Ascending aorta (tissue), 2 donors: ENCODE measurements around the gene CNTNAP5. TPM values are rescaled to one million over a fixed set of nuclear protein-coding genes. Genes with fewer than 3 reads are reported as not detected.

ENCODE experiments used
- DNase-seq, 2 donors: peaks; one replicate each; pipeline ENCODE4 v3.0.0-alpha.2; 2019; ENCODE audit warnings: low spot score in 2 of 2
- H3K27ac ChIP-seq, 2 donors: fragments of 200-600 bp; sonication (generic); one replicate each; pipeline ENCODE4 v1.5.1; 2016 to 2017; ENCODE audit warnings: mild to moderate bottlenecking in 1 of 2
- H3K27me3 ChIP-seq: fragments of 200-600 bp; sonication (generic); one replicate; pipeline ENCODE4 v1.5.1; 2017
- H3K36me3 ChIP-seq, 2 donors: fragments of 200-600 bp; sonication (generic); one replicate each; pipeline ENCODE4 v1.5.1; 2016
- H3K4me1 ChIP-seq, 2 donors: fragments of 200-600 bp; sonication (generic); one replicate each; pipeline ENCODE4 v1.5.1; 2016 to 2017; ENCODE audit warnings: mild to moderate bottlenecking in 1 of 2
- H3K4me3 ChIP-seq, 2 donors: fragments of 200-600 bp; sonication (generic); one replicate each; pipeline ENCODE4 v1.5.1; 2016 to 2017; ENCODE audit warnings: mild to moderate bottlenecking in 1 of 2
- H3K9me3 ChIP-seq, 2 donors: fragments of 200-600 bp; sonication (generic); one replicate each; pipeline ENCODE4 v1.5.1; 2016
- intact Hi-C: fragments of 100-400 bp; cut with DNase I; formaldehyde crosslinking; loops from one replicate; pipeline ENCODE4 v1.15.1; 2023
- total RNA-seq: library from RNA; depleted of rRNA; stranded (reverse); fragments of >200 nt; gene quantifications from one replicate; pipeline ENCODE4 v1.1.0, GENCODE V29; 2016
- TF ChIP-seq, protein P1 (sequence below), 3 experiments: fragments of 200-600 bp in 2 of 3; fragments of 450-650 bp in 1 of 3; sonication (generic) in 2 of 3; IDR thresholded peaks; one replicate each; pipeline ENCODE4 v1.5.1; 2016 to 2019; ENCODE audit warnings: antibody characterized with exemption in 3 of 3, mild to moderate bottlenecking in 1 of 3, moderate library complexity in 1 of 3

CNTNAP5 gene
- total RNA-seq, 1 donor from 2014 or later, result not detected

DNA sequence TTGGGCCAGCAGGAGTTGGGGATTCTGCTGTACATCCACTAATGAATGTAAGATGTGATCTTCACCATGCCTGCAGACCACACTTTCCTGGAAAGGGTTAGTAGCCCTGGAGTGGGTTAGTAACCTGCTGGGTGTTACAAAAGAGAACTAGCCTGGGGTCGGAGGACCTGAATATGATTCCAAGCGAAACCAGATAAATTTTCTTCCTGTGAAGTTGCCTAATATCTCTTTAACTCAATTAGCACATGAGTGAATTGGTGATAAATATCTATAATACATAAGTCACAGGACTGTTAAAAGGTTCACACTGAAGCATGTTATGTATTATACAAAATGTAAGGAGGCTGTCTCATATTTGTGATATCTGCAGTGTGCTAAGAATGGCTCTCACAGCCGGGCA is 291.0 kb downstream of the CNTNAP5 start:
- Histone ChIP-seq H3K4me3 (no peak overlapping the region), H3K27ac (no peak overlapping the region), H3K36me3 (no peaks in the 10 kb centered on the region), H3K27me3 (no peaks in the 10 kb centered on the region), H3K9me3 (no peaks in the 10 kb centered on the region), H3K4me1 (no peaks in the 10 kb centered on the region)
- DNase-seq, result no peak
- intact Hi-C loops, result no loop called here
- TF ChIP-seq, protein P1, sequence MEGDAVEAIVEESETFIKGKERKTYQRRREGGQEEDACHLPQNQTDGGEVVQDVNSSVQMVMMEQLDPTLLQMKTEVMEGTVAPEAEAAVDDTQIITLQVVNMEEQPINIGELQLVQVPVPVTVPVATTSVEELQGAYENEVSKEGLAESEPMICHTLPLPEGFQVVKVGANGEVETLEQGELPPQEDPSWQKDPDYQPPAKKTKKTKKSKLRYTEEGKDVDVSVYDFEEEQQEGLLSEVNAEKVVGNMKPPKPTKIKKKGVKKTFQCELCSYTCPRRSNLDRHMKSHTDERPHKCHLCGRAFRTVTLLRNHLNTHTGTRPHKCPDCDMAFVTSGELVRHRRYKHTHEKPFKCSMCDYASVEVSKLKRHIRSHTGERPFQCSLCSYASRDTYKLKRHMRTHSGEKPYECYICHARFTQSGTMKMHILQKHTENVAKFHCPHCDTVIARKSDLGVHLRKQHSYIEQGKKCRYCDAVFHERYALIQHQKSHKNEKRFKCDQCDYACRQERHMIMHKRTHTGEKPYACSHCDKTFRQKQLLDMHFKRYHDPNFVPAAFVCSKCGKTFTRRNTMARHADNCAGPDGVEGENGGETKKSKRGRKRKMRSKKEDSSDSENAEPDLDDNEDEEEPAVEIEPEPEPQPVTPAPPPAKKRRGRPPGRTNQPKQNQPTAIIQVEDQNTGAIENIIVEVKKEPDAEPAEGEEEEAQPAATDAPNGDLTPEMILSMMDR (IDR thresholded peaks at IDR 0.05), result no peak

DNA sequence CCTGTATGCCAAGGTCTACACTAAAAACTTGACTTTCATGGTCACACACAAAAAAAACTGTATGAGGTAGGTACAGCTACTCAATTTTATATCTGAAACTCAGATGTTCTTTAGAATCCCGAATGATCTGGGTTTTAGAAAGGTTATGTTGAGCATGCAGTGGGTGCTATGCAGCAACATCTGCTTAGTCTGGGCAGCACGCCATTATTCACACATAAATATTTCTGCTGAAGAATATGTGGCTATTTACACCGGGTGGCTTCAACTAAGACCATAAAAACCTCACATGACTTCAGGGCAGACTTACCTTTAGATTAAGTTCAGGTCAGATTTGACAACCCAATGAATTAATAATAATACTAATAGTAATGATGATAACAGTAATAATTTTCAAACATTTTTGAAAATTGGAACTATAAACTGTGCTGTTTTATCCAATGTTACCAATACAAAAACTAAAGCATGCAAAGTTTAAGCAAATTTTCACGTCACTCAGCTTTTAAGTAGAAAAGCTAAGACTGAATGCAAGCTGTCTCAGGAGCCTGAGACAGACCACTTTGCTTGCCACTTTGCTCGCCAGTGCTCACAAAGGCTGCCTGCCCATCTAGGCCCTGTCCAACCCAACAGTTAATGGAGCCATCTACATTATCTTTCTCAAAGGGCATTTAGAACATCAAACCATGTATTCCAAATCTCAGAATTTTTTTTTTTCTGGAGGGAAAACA is 292.0 kb downstream of the CNTNAP5 start:
- DNase-seq, result no peak
- Histone ChIP-seq H3K27ac (no peak overlapping the region), H3K4me1 (no peaks in the 10 kb centered on the region), H3K9me3 (no peaks in the 10 kb centered on the region), H3K27me3 (no peaks in the 10 kb centered on the region), H3K36me3 (no peaks in the 10 kb centered on the region), H3K4me3 (no peak overlapping the region)
- intact Hi-C loops, result no loop called here
- TF ChIP-seq, protein P1 (IDR thresholded peaks at IDR 0.05), result no peak

DNA sequence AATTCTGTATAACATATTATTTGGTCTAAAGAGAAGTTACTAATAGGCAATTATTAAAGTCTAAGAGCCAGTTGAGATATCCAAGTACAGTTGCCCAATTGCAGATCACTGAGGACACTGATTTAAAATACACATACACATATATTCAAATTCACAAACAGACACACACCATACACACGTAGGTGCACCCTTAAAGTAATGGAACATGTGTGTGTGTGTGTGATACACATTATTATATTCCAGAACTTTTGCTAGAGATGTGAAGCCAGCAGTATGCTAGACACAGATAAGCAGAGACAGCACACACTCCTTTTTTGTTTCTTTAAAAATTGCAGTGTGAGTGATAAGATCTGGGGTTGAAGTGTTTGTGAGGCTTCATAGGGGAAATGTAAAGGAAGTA is 292.5 kb downstream of the CNTNAP5 start:
- no peaks in the 10 kb centered on the region for H3K27me3 ChIP-seq
- no peaks in the 10 kb centered on the region for H3K36me3 ChIP-seq
- H3K4me3 ChIP-seq, result no peak overlapping the region
- intact Hi-C loops, result no loop called here
- DNase-seq, result no peak
- TF ChIP-seq, protein P1 (IDR thresholded peaks at IDR 0.05), result no peak
- no peaks in the 10 kb centered on the region for H3K4me1 ChIP-seq
- H3K9me3 ChIP-seq, result no peaks in the 10 kb centered on the region
- H3K27ac ChIP-seq, result no peak overlapping the region

DNA sequence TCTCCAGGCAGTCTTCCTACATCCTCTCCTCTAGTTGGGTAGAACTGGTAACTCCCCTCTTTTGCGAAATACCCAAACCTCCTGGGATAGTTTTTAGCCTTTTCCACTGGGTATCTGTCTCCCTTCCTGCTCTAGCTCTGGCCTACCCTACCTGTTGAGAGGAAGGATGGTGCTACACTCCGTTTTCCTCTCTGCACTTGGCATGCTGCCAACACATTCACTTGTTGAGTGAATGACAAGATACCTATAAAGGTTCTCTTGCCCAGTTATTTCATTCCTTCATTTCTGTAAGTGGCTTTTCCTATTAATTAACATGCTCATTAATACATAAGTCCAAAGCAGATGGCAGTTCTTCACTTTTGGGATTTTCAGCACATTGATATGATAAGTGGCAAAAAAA is 293.8 kb downstream of the CNTNAP5 start:
- no peak overlapping the region for H3K4me3 ChIP-seq

DNA sequence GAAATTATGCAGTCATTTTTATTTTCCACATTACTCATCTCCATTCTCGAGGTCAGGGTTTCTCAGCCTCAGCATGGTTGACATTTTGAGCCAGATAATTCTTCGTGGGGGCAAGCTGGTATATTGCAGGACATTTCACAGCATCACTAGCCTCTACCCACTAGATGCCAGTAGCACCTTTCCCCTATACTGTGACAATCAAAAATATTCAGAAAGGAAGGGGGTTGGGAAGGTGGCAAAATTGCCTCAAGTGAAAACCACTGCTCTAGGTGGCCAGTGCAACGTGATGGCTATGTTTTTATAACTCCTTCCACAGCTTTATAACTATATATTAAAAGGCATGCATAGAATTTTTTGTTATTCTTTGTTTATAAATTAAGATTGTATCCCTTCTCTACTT is 294.5 kb downstream of the CNTNAP5 start:
- DNase-seq, result no peak
- intact Hi-C loops, result no loop called here
- TF ChIP-seq, protein P1 (IDR thresholded peaks at IDR 0.05), result no peak
- H3K4me3 ChIP-seq, result no peak overlapping the region
- H3K27me3 ChIP-seq, result no peaks in the 10 kb centered on the region
- no peak overlapping the region for H3K27ac ChIP-seq
- H3K9me3 ChIP-seq, result no peaks in the 10 kb centered on the region
- H3K36me3 ChIP-seq, result no peaks in the 10 kb centered on the region
- H3K4me1 ChIP-seq, result no peaks in the 10 kb centered on the region

More for the DNA sequence above, 293.8 kb downstream of the CNTNAP5 start:
- Histone ChIP-seq H3K27ac (no peak overlapping the region), H3K27me3 (no peaks in the 10 kb centered on the region), H3K4me1 (no peaks in the 10 kb centered on the region), H3K9me3 (no peaks in the 10 kb centered on the region), H3K36me3 (no peaks in the 10 kb centered on the region)
- intact Hi-C loops, result no loop called here
- DNase-seq, result no peak
- TF ChIP-seq, protein P1 (IDR thresholded peaks at IDR 0.05), result no peak
